HEK293 (cell line): ENCODE measurements around the gene FRYL.

Experiments used
- CTCF ChIA-PET: fragments of 350-600 bp; formaldehyde crosslinking; extraction: SDS; loops from one replicate; lab custom pipeline; 2021; ENCODE audit warnings: antibody characterized with exemption; lab: Yijun Ruan, JAX
- POLR2A ChIA-PET: fragments of 300-600 bp; formaldehyde crosslinking; extraction: SDS; loops from one replicate; lab custom pipeline; 2020; ENCODE audit warnings: antibody characterized with exemption, inconsistent platforms; lab: Yijun Ruan, JAX
- H3K27ac ChIP-seq: fragments of 200-500 bp; sonication (Bioruptor generic); 2 replicates; pipeline ENCODE4 v1.5.1; 2014; ENCODE audit warnings: low read depth, low read length, control low read depth, inconsistent platforms; ENCODE audit errors: extremely low read depth
- H3K36me3 ChIP-seq, 2 experiments: fragments of 200-500 bp in 1 of 2; sonication (Bioruptor generic) in 1 of 2; 1 replicate in 1 of 2; 2 replicates in 1 of 2; pipeline ENCODE4 v1.5.1; 2014 to 2017; ENCODE audit warnings: inconsistent platforms in 2 of 2, low read length in 2 of 2; ENCODE audit not compliant: control insufficient read depth in 2 of 2, insufficient read depth in 1 of 2
- H3K4me1 ChIP-seq: fragments of 200-500 bp; sonication (Bioruptor generic); 2 replicates; pipeline ENCODE4 v1.5.1; 2014; ENCODE audit warnings: mild to moderate bottlenecking, low read length, inconsistent platforms; ENCODE audit not compliant: control insufficient read depth, insufficient read depth
- H3K4me3 ChIP-seq: 2 replicates; pipeline ENCODE4 v1.5.1; 2011; ENCODE audit warnings: low read depth, mild to moderate bottlenecking, control low read depth, low read length, moderate library complexity
- H3K9me3 ChIP-seq: fragments of 200-500 bp; sonication (Bioruptor generic); 2 replicates; pipeline ENCODE4 v1.5.1; 2014; ENCODE audit warnings: low read depth, low read length, inconsistent platforms; ENCODE audit not compliant: control insufficient read depth, insufficient read depth
- BCL11A ChIP-seq: fragments of 450-650 bp; formaldehyde crosslinking; IDR thresholded peaks from 2 replicates; pipeline ENCODE4 v1.5.1; 2016; ENCODE audit warnings: low read depth, missing biosample characterization, missing genetic modification characterization
- FEZF1 ChIP-seq: fragments of 450-650 bp; formaldehyde crosslinking; IDR thresholded peaks from 2 replicates; pipeline ENCODE4 v1.5.1; 2016; ENCODE audit warnings: missing biosample characterization, missing genetic modification characterization
- GLIS2 ChIP-seq: fragments of 450-650 bp; formaldehyde crosslinking; IDR thresholded peaks from 2 replicates; pipeline ENCODE4 v1.5.1; 2016; ENCODE audit warnings: missing biosample characterization, missing genetic modification characterization
- HOXD13 ChIP-seq: sonication (generic); formaldehyde crosslinking; IDR thresholded peaks from 2 replicates; pipeline ENCODE4 v1.8.0; 2022; ENCODE audit warnings: missing genetic modification reagents, borderline replicate concordance
- KLF7 ChIP-seq: fragments of 450-650 bp; formaldehyde crosslinking; IDR thresholded peaks from 2 replicates; pipeline ENCODE4 v1.5.1; 2016; ENCODE audit warnings: missing biosample characterization, missing genetic modification characterization, borderline replicate concordance
- MYNN ChIP-seq: fragments of 450-650 bp; formaldehyde crosslinking; IDR thresholded peaks from 2 replicates; pipeline ENCODE4 v1.5.1; 2016; ENCODE audit warnings: missing biosample characterization, missing genetic modification characterization, borderline replicate concordance
- PRDM1 ChIP-seq: fragments of 450-650 bp; formaldehyde crosslinking; IDR thresholded peaks from 2 replicates; pipeline ENCODE4; 2016; ENCODE audit warnings: missing biosample characterization, missing genetic modification characterization
- REPIN1 ChIP-seq: fragments of 450-650 bp; formaldehyde crosslinking; IDR thresholded peaks from 2 replicates; pipeline ENCODE4 v1.5.1; 2017; ENCODE audit warnings: missing biosample characterization, missing genetic modification characterization, low read depth
- SCRT2 ChIP-seq: fragments of 450-650 bp; formaldehyde crosslinking; IDR thresholded peaks from 2 replicates; pipeline ENCODE4 v1.5.1; 2016; ENCODE audit warnings: missing biosample characterization, missing genetic modification characterization
- ZBTB49 ChIP-seq: fragments of 450-650 bp; formaldehyde crosslinking; IDR thresholded peaks from 2 replicates; pipeline ENCODE4 v1.5.1; 2016; ENCODE audit warnings: missing biosample characterization, missing genetic modification characterization, low read depth
- ZBTB7A ChIP-seq: fragments of 450-650 bp; formaldehyde crosslinking; IDR thresholded peaks from 2 replicates; pipeline ENCODE4 v1.5.1; 2016; ENCODE audit warnings: low read depth, missing biosample characterization, missing genetic modification characterization
- ZFP41 ChIP-seq: fragments of 450-650 bp; formaldehyde crosslinking; IDR thresholded peaks from 2 replicates; pipeline ENCODE4 v1.5.1; 2016; ENCODE audit warnings: missing biosample characterization, missing genetic modification characterization, borderline replicate concordance
- ZNF132 ChIP-seq: fragments of 450-650 bp; formaldehyde crosslinking; IDR thresholded peaks from 2 replicates; pipeline ENCODE4 v1.5.1; 2017; ENCODE audit warnings: missing biosample characterization, missing genetic modification characterization, borderline replicate concordance
- ZNF138 ChIP-seq: fragments of 450-650 bp; formaldehyde crosslinking; IDR thresholded peaks from 2 replicates; pipeline ENCODE4 v1.5.1; 2016; ENCODE audit warnings: missing biosample characterization, missing genetic modification characterization, borderline replicate concordance
- ZNF239 ChIP-seq: fragments of 450-650 bp; formaldehyde crosslinking; IDR thresholded peaks from 2 replicates; pipeline ENCODE4 v1.5.1; 2016; ENCODE audit warnings: missing biosample characterization, missing genetic modification characterization
- ZNF274 ChIP-seq, 2 experiments: fragments of 200-500 bp in 1 of 2; fragments of 450-650 bp in 1 of 2; sonication (Bioruptor generic) in 1 of 2; formaldehyde crosslinking in 1 of 2; IDR thresholded peaks; 2 replicates each; pipeline versions ENCODE4 v1.5.1 to v1.6.1; 2014 to 2016; ENCODE audit warnings: borderline replicate concordance in 1 of 2, inconsistent platforms in 1 of 2, low read length in 1 of 2, missing biosample characterization in 1 of 2, missing genetic modification characterization in 1 of 2
- ZNF280C ChIP-seq: fragments of 450-650 bp; formaldehyde crosslinking; IDR thresholded peaks from 2 replicates; pipeline ENCODE4 v1.5.1; 2016; ENCODE audit warnings: missing biosample characterization, missing genetic modification characterization
- ZNF354C ChIP-seq: fragments of 450-650 bp; formaldehyde crosslinking; IDR thresholded peaks from 2 replicates; pipeline ENCODE4 v1.5.1; 2016; ENCODE audit warnings: missing biosample characterization, missing genetic modification characterization, low read depth, borderline replicate concordance
- ZNF398 ChIP-seq: fragments of 450-650 bp; formaldehyde crosslinking; IDR thresholded peaks from 2 replicates; pipeline ENCODE4 v1.5.1; 2017; ENCODE audit warnings: missing biosample characterization, missing genetic modification characterization
- ZNF404 ChIP-seq: fragments of 450-650 bp; formaldehyde crosslinking; IDR thresholded peaks from 2 replicates; pipeline ENCODE4 v1.5.1; 2017; ENCODE audit warnings: missing biosample characterization, missing genetic modification characterization
- ZNF426 ChIP-seq: fragments of 450-650 bp; formaldehyde crosslinking; IDR thresholded peaks from 2 replicates; pipeline ENCODE4 v1.5.1; 2017; ENCODE audit warnings: missing biosample characterization, missing genetic modification characterization, mild to moderate bottlenecking, inconsistent platforms, moderate library complexity
- ZNF521 ChIP-seq: fragments of 450-650 bp; formaldehyde crosslinking; IDR thresholded peaks from 2 replicates; pipeline ENCODE4 v1.5.1; 2017; ENCODE audit warnings: missing biosample characterization, mild to moderate bottlenecking, missing genetic modification characterization
- ZNF558 ChIP-seq: fragments of 450-650 bp; formaldehyde crosslinking; IDR thresholded peaks from 2 replicates; pipeline ENCODE4 v1.5.1; 2016; ENCODE audit warnings: missing biosample characterization, missing genetic modification characterization
- ZNF623 ChIP-seq: fragments of 450-650 bp; formaldehyde crosslinking; IDR thresholded peaks from 2 replicates; pipeline ENCODE4 v1.5.1; 2016; ENCODE audit warnings: missing biosample characterization, missing genetic modification characterization
- ZNF747 ChIP-seq: fragments of 450-650 bp; formaldehyde crosslinking; IDR thresholded peaks from 2 replicates; pipeline ENCODE4 v1.5.1; 2016; ENCODE audit warnings: missing biosample characterization, missing genetic modification characterization
- ZNF776 ChIP-seq: fragments of 450-650 bp; formaldehyde crosslinking; IDR thresholded peaks from 2 replicates; pipeline ENCODE4 v1.5.0; 2017; ENCODE audit warnings: missing biosample characterization, missing genetic modification characterization, borderline replicate concordance
- ZNF843 ChIP-seq: fragments of 450-650 bp; formaldehyde crosslinking; IDR thresholded peaks from 2 replicates; pipeline ENCODE4 v1.5.1; 2016; ENCODE audit warnings: missing biosample characterization, missing genetic modification characterization
- ZXDB ChIP-seq: fragments of 450-650 bp; formaldehyde crosslinking; IDR thresholded peaks from 2 replicates; pipeline ENCODE4 v1.5.1; 2016; ENCODE audit warnings: missing biosample characterization, missing genetic modification characterization

FRYL gene

GRCh38 chr4:48596336-48596735 is 183.7 kb downstream of the FRYL start:
- CTCF ChIA-PET: interaction anchor here (0.7 kb wide), 1 partner anchor 133 kb away, joined by 3 read pairs; no protein-coding TSS in a partner anchor
- POLR2A ChIA-PET: no interaction called here
- no peak overlapping the region for H3K4me3 ChIP-seq
- TF ChIP-seq ZNF426 (tag by site-specific recombination) (no peak), MYNN (tag by site-specific recombination) (no peak), ZFP41 (tag by site-specific recombination) (no peak), ZNF623 (no peak), GLIS2 (no peak), ZNF843 (tag by site-specific recombination) (no peak), HOXD13 (CRISPR knock-in tag) (no peak), ZNF280C (no peak), ZBTB7A (tag by site-specific recombination) (no peak), ZNF138 (no peak), SCRT2 (no peak)
- H3K9me3 ChIP-seq: no peaks in the 10 kb centered on the region
- no peaks in the 10 kb centered on the region for H3K4me1 ChIP-seq
- H3K36me3 ChIP-seq: peaks cover 0 to 3% of the 10 kb centered on the region in 2 experiments; a peak in 1 of 3 replicates
- H3K27ac ChIP-seq: no peak overlapping the region

- no peak for TF ChIP-seq ZNF354C
- no peak for TF ChIP-seq ZNF747 (tag by site-specific recombination)
- TF ChIP-seq ZNF404 (tag by site-specific recombination): no peak
- TF ChIP-seq ZNF274 (IDR thresholded peaks at IDR 0.05; ENCODE audit: low read length): no peak
- no peak for TF ChIP-seq ZNF274 (tag by site-specific recombination; IDR thresholded peaks at IDR 0.05; ENCODE audit: borderline replicate concordance)
- H3K36me3 ChIP-seq: peaks cover 0 to 11% of the 10 kb centered on the region in 2 experiments; a peak in 1 of 3 replicates
- H3K27ac ChIP-seq: no peak overlapping the region
- no peaks in the 10 kb centered on the region for H3K9me3 ChIP-seq
- ChIA-PET CTCF (no interaction called here), POLR2A (no interaction called here)
- no peak overlapping the region for H3K4me3 ChIP-seq
- H3K4me1 ChIP-seq: no peaks in the 10 kb centered on the region
Measured at GRCh38 chr4:48594180-48594579, 185.9 kb downstream of the FRYL start.

- Histone ChIP-seq H3K36me3 (peaks cover 0 to 18% of the 10 kb centered on the region in 2 experiments; a peak in 1 of 3 replicates), H3K9me3 (no peaks in the 10 kb centered on the region), H3K4me3 (no peak overlapping the region), H3K27ac (no peak overlapping the region), H3K4me1 (no peaks in the 10 kb centered on the region)
- ChIA-PET CTCF (interaction anchor here (0.7 kb wide), 1 partner anchor 9 kb away, joined by 4 read pairs; no protein-coding TSS in a partner anchor), POLR2A (no interaction called here)
- TF ChIP-seq ZNF521 (tag by site-specific recombination) (no peak), BCL11A (tag by site-specific recombination) (no peak), ZNF132 (tag by site-specific recombination) (no peak), ZNF239 (tag by site-specific recombination) (no peak), PRDM1 (no peak), ZNF776 (tag by site-specific recombination) (no peak), REPIN1 (tag by site-specific recombination) (no peak), ZXDB (no peak), ZNF558 (tag by site-specific recombination) (no peak), FEZF1 (no peak), ZBTB49 (tag by site-specific recombination) (no peak), KLF7 (tag by site-specific recombination) (no peak), ZNF398 (tag by site-specific recombination) (no peak)
Measured at GRCh38 chr4:48591372-48591771, 188.7 kb downstream of the FRYL start.
